Pancreas (tissue), 10 donors: ENCODE data around the gene ZDHHC14. TPM values are rescaled to one million over a fixed set of nuclear protein-coding genes. Genes with fewer than 3 reads are reported as not detected.
A peak's percentile ranks its signal among the peaks of the same experiment; 100 is the strongest.

Experiments
- ATAC-seq, 4 donors: fragments of 200-7000 bp; cut with Tn5 transposase; one replicate each; pipeline versions ENCODE4 v1.8.0 to v1.9.1; 2020; ENCODE audit warnings: mild to moderate bottlenecking in 4 of 4, moderate library complexity in 4 of 4
- DNase-seq, 6 donors: peaks; one replicate each; pipeline ENCODE4 v3.0.0-alpha.2; 2020
- FAIRE-seq: peaks from 2 replicates; lab custom pipeline; 2012; peaks lifted over from hg19 to GRCh38; lab: Jason Lieb, UNC
- H3K27ac ChIP-seq, 4 donors: fragments of 200-600 bp; sonication (generic); 1 replicate in 3 of 4; 2 replicates in 1 of 4; pipeline versions ENCODE4 v1.5.0 to v1.8.0; 2020
- H3K27me3 ChIP-seq, 4 donors: fragments of 200-600 bp; one replicate each; pipeline ENCODE4 v1.8.0; 2021
- H3K36me3 ChIP-seq, 3 donors: fragments of 200-600 bp; sonication (generic) in 1 of 3; one replicate each; pipeline versions ENCODE4 v1.5.0 to v1.8.0; 2020 to 2021
- H3K4me1 ChIP-seq, 3 donors: fragments of 200-600 bp; one replicate each; pipeline ENCODE4 v1.8.0; 2021
- H3K4me3 ChIP-seq, 4 donors: fragments of 200-600 bp; sonication (generic) in 2 of 4; one replicate each; pipeline versions ENCODE4 v1.5.0 to v1.8.0; 2020 to 2021
- H3K9me3 ChIP-seq, 4 donors: fragments of 200-600 bp; one replicate each; pipeline ENCODE4 v1.8.0; 2021
- WGBS, 2 donors: extraction: QIAGEN DNeasy Blood & Tissue Kit; methylation state at CpG; one replicate each; pipeline ENCODE4 v1.1.7; 2013; 5-methylcytosine and 5-hydroxymethylcytosine counted together
- intact Hi-C, 3 donors: fragments of 100-400 bp; cut with DNase I; formaldehyde crosslinking; loops; one replicate each; pipeline versions ENCODE4 v1.11.1 to v1.14.2; 2022
- polyA plus RNA-seq, 2 donors: library from polyadenylated mRNA; stranded (reverse); fragments of 200-250 nt; gene quantifications; one replicate each; pipeline ENCODE4 v1.2.3, GENCODE V29; 2013
- total RNA-seq, 6 donors: library from RNA; stranded (reverse); fragmentation: NEBNext Ultra II Directional in 4 of 6; extraction: Animal tissue kit (Norgen Biotek cat#: 25700) in 4 of 6; gene quantifications; one replicate each; pipeline versions ENCODE4 v1.2.1 to v1.2.4, GENCODE V29; 2021 to 2023
- TF ChIP-seq, protein P1 (sequence below), 4 donors: fragments of 200-600 bp; sonication (generic) in 3 of 4; IDR thresholded peaks; one replicate each; pipeline versions ENCODE4 v1.5.0 to v1.8.0; 2021; ENCODE audit warnings: antibody characterized with exemption in 4 of 4
- donor health status: healthy with polysubstance abuse.
- donor health status: DM: no; HTN: no; CAD: no; lungs with moderate emphysema.
- donor health status: DM: no; HTN: no; CAD: no.
- donor health status: control.
- donor health status: control.
- donor health status: Bipolar disorder and iron deficiency.
- donor health status: DM: yes; HTN: yes; CAD: no.
- donor health status: DM: no; HTN: no; CAD: no.
- donor health status: DM: no; HTN: no; CAD: no.
- donor health status: DM: yes; HTN: yes; CAD: no.

Gene ZDHHC14
- total and polyA plus RNA-seq, 8 donors: 3.1 to 9.9 (median 4.5) TPM

DNA sequence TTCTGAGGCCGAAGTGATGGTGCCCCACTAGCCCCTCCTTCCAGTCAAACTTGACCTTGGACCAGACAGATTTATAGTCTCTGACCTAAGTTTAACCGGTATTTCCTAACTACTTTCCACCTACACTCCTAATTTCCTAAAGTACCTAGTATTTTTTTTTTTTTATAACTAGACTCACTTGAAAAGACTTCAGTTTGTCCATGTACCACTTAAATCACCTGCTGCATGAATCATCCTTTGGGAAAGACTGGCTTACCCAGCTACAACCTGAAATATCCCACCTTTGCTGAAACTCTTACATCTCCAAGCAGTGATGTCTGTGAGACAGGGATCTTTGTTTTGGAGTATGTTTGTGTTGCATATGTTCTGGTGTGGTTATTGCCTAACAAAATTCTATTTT is 71.1 kb downstream of the ZDHHC14 start:
- H3K27ac ChIP-seq: no peak overlapping the region
- H3K36me3 ChIP-seq: no peaks in the 10 kb centered on the region
- H3K27me3 ChIP-seq: no peaks in the 10 kb centered on the region
- no peak for DNase-seq
- FAIRE-seq: no peak
- no peak overlapping the region for H3K4me3 ChIP-seq
- 25 to 26% methylated on average over 2 of the region's 2 CpGs for WGBS, 2 donors
- peak in 2 of 4 donors; percentile 23 to 46 for ATAC-seq
- peaks cover 0 to 3% (median 0%) of the 10 kb centered on the region in 3 donors for H3K4me1 ChIP-seq
- no peaks in the 10 kb centered on the region for H3K9me3 ChIP-seq
- intact Hi-C loops: no loop called here
- TF ChIP-seq, protein P1, sequence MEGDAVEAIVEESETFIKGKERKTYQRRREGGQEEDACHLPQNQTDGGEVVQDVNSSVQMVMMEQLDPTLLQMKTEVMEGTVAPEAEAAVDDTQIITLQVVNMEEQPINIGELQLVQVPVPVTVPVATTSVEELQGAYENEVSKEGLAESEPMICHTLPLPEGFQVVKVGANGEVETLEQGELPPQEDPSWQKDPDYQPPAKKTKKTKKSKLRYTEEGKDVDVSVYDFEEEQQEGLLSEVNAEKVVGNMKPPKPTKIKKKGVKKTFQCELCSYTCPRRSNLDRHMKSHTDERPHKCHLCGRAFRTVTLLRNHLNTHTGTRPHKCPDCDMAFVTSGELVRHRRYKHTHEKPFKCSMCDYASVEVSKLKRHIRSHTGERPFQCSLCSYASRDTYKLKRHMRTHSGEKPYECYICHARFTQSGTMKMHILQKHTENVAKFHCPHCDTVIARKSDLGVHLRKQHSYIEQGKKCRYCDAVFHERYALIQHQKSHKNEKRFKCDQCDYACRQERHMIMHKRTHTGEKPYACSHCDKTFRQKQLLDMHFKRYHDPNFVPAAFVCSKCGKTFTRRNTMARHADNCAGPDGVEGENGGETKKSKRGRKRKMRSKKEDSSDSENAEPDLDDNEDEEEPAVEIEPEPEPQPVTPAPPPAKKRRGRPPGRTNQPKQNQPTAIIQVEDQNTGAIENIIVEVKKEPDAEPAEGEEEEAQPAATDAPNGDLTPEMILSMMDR (IDR thresholded peaks at IDR 0.05): no peak

DNA sequence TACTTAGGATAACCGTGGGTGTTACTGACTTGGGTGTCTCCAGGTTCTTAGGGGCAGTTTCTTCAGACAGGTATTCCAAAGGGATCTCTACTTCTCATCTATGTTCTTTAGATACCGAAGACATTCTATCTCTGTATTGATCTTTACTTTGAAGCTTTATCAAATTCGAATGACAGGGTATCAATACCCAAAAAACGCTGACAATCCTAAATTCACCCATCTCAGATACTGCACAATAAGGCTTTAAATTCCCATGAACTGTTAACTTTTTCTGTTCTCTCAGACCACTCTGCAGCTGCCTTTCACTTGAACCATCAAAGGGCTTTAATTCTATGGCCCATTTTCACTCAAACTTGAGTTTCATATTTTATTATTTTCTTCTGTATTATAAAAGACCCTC is 72.1 kb downstream of the ZDHHC14 start:
- DNase-seq (no peak), FAIRE-seq (no peak), ATAC-seq (no peak)
- TF ChIP-seq, protein P1 (IDR thresholded peaks at IDR 0.05): no peak
- Histone ChIP-seq H3K36me3 (no peaks in the 10 kb centered on the region), H3K9me3 (no peaks in the 10 kb centered on the region), H3K4me3 (no peak overlapping the region), H3K27me3 (no peaks in the 10 kb centered on the region), H3K4me1 (peaks cover 0 to 3% (median 0%) of the 10 kb centered on the region in 3 donors), H3K27ac (no peak overlapping the region)
- intact Hi-C loops: no loop called here
- 70 to 93% methylated on average over 4 of the region's 4 CpGs for WGBS, 2 donors

DNA sequence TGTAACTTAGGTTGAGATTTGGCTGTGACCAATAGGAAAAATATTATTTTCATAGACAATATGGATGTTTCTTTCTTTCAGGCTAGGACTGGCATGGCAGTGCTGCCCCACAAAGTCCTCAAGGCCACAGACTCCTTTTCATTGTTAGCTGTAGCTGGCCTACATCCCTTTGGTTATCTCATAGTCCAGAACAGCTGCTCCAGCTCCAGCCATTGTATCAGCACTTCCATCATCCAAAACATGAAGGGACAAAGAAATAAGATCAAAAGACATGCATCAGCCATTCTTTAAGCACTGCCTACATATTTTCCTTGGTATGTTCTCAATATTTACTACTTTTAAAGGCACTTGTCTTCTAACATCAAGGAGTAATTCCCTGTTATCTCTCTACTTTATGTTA is 73.0 kb downstream of the ZDHHC14 start:
- intact Hi-C loops: no loop called here
- H3K27me3 ChIP-seq: no peaks in the 10 kb centered on the region

DNA sequence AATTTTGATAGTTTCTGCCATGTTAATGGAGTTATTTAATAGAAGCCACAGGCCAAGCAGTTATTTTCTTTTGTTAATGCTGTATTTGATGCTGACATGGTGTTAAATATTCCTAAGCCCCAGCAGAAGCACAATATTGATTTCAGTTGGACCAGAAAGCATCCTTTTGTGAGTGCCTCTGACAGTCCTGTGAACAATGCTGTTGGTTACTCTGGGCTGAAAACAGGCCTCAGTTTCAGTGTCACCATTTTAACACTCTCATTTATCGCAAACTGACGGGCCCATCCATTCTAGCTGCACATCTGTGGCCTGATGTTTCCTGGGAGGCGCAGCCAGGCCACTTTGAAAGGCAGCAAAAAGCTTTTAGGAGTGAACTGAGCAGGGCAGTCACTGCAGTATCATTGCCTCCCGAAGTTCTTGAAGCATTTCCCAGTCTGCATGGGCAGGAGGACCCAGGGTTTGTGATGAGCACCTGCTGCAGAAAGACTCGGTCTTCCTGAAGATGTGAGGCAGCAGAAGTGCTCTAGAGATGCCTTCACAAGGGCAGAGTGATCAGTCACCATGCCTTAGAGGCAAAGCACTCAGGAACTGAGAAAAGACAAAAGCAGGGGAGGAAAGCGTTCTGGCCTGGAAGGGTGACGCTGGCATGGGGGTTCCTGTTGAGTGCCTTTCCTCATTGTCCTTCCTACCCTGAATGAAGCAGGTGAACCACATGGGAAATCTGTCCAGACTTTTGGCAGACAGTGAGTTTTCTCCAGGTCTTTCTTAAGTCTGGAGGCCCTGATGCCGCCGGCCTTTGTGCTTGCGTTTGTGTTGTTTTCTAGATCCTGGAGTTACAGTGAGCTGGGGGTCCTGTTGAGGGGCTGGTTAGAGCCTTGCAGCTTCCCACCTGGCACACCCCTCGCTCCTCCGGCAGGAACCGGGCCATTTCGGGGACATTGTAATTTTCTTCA is 74.0 kb downstream of the ZDHHC14 start:
- H3K36me3 ChIP-seq: no peaks in the 10 kb centered on the region
- intact Hi-C loops: no loop called here
- DNase-seq (no peak), FAIRE-seq (no peak), ATAC-seq (no peak)
- H3K4me1 ChIP-seq: peaks cover 0 to 3% (median 0%) of the 10 kb centered on the region in 3 donors
- H3K27me3 ChIP-seq: no peaks in the 10 kb centered on the region
- H3K9me3 ChIP-seq: no peaks in the 10 kb centered on the region
- WGBS, 2 donors: 87 to 96% methylated on average over 14 of the region's 14 CpGs
- no peak overlapping the region for H3K27ac ChIP-seq
- H3K4me3 ChIP-seq: no peak overlapping the region
- TF ChIP-seq, protein P1 (IDR thresholded peaks at IDR 0.05): no peak

More for the DNA sequence above, 73.0 kb downstream of the ZDHHC14 start:
- FAIRE-seq (no peak), DNase-seq (no peak), ATAC-seq (no peak)
- H3K27ac ChIP-seq: no peak overlapping the region
- no peaks in the 10 kb centered on the region for H3K36me3 ChIP-seq
- no peak overlapping the region for H3K4me3 ChIP-seq
- H3K4me1 ChIP-seq: peaks cover 0 to 3% (median 0%) of the 10 kb centered on the region in 3 donors
- H3K9me3 ChIP-seq: no peaks in the 10 kb centered on the region
- TF ChIP-seq, protein P1 (IDR thresholded peaks at IDR 0.05): no peak
